SK-N-SH treated with all-trans-retinoic acid at 6 μM for 48 hours (cell line): Measurements from ENCODE around the gene DHRS4L2.
"Not testable (repeated sequence)": the region's sequence is repeated elsewhere in the genome, so short reads cannot be mapped to it uniquely, and the experiment has no call there.

Experiments
- ARNTL ChIP-seq: fragments of 450-650 bp; formaldehyde crosslinking; IDR thresholded peaks from 2 replicates; pipeline ENCODE4 v1.5.0; 2020; ENCODE audit warnings: low read depth, mild to moderate bottlenecking, moderate library complexity, borderline replicate concordance
- RARB ChIP-seq: fragments of 250-450 bp; sonication (Bioruptor Pico); IDR thresholded peaks from 2 replicates; pipeline ENCODE4 v1.8.0; 2021; ENCODE audit warnings: mild to moderate bottlenecking, moderate library complexity
- TOX ChIP-seq: fragments of 250-450 bp; sonication (Bioruptor Pico); IDR thresholded peaks from 2 replicates; pipeline ENCODE4 v1.8.0; 2021; ENCODE audit warnings: mild to moderate bottlenecking, moderate library complexity, borderline replicate concordance
- ZC3H10 ChIP-seq: fragments of 250-450 bp; sonication (Bioruptor Pico); IDR thresholded peaks from 2 replicates; pipeline ENCODE4 v1.5.1; 2021; ENCODE audit warnings: mild to moderate bottlenecking, moderate library complexity
- ZNF70 ChIP-seq: fragments of 450-650 bp; formaldehyde crosslinking; IDR thresholded peaks from 2 replicates; pipeline ENCODE4 v1.5.0; 2020; ENCODE audit warnings: mild to moderate bottlenecking, moderate library complexity
- TF ChIP-seq, protein P1 (sequence below): fragments of 250-450 bp; sonication (Bioruptor Pico); IDR thresholded peaks from 2 replicates; pipeline ENCODE4 v1.5.0; 2020; ENCODE audit warnings: mild to moderate bottlenecking, moderate library complexity

DNA sequence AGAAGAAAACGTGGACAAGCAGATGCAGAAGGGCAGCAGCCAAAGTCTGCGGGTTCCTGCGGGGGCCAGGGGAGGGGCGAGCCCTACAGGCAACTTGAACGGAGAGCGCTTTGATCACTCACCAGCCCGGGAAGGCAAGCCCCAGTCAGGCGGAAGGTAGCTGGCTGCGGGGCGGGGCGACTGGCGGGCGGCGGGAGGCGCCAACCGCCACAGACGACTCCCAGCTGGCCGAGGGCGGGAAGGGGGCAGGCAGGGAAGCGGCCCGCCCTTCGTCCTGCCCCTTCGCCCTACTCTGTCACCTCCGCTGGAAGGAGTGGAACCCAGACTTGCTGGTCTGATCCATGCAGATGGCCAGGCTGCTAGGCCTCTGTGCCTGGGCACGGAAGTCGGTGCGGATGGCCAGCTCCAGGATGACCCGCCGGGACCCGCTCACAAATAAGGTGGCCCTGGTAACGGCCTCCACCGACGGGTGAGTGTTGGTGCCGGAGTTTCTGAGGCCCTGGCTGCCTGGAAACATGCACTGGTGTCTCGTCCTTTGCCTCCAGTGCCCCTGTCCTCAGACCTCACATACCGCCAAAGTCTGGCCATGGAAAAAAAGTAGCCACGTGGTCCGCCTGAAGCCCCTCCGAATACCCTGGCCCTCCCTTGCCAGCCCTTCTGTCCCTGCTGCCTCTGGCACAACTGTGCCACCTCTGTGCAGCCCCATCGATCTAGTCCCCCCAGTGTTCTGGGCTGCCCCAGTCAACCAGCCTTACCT, at the start of gene DHRS4L2:
- TF ChIP-seq RARB; ZC3H10 (CRISPR knock-in tag); ZNF70 (CRISPR knock-in tag); TOX (CRISPR knock-in tag); ARNTL: not testable (repeated sequence)
- TF ChIP-seq, protein P1, sequence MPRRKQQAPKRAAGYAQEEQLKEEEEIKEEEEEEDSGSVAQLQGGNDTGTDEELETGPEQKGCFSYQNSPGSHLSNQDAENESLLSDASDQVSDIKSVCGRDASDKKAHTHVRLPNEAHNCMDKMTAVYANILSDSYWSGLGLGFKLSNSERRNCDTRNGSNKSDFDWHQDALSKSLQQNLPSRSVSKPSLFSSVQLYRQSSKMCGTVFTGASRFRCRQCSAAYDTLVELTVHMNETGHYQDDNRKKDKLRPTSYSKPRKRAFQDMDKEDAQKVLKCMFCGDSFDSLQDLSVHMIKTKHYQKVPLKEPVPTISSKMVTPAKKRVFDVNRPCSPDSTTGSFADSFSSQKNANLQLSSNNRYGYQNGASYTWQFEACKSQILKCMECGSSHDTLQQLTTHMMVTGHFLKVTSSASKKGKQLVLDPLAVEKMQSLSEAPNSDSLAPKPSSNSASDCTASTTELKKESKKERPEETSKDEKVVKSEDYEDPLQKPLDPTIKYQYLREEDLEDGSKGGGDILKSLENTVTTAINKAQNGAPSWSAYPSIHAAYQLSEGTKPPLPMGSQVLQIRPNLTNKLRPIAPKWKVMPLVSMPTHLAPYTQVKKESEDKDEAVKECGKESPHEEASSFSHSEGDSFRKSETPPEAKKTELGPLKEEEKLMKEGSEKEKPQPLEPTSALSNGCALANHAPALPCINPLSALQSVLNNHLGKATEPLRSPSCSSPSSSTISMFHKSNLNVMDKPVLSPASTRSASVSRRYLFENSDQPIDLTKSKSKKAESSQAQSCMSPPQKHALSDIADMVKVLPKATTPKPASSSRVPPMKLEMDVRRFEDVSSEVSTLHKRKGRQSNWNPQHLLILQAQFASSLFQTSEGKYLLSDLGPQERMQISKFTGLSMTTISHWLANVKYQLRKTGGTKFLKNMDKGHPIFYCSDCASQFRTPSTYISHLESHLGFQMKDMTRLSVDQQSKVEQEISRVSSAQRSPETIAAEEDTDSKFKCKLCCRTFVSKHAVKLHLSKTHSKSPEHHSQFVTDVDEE (CRISPR knock-in tag), result not testable (repeated sequence)
